GM21723 (cell line): Measurements from ENCODE around the gene CNN3.
A peak's percentile ranks its signal among the peaks of the same experiment; 100 is the strongest.

Experiments used
- ATAC-seq: cut with Tn5 transposase; IDR thresholded peaks from one replicate; pipeline ENCODE4 v1.9.1; 2021; ENCODE audit warnings: mild to moderate bottlenecking, moderate library complexity; ENCODE audit not compliant: unreplicated experiment

CNN3 gene

DNA sequence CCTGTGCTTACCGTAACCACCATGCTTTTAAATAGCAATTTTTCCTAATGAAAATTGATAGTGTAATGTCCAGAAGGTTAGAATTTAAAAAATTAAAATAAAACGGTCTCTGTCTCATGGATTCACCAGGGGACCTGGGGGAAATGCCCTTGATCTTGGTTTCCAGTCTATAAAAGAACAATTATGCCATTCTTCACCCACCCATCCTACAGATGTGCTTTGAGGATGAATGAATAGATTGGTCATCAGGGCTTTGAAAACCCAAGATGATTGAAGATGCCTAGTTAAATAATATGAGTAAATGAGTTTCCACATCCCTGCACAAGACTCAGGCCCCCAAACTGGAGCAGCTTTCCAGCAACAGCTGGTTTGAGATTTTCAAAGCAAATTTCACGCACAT lies 38.7 kb downstream of the CNN3 start:
- ATAC-seq, result no peak

DNA sequence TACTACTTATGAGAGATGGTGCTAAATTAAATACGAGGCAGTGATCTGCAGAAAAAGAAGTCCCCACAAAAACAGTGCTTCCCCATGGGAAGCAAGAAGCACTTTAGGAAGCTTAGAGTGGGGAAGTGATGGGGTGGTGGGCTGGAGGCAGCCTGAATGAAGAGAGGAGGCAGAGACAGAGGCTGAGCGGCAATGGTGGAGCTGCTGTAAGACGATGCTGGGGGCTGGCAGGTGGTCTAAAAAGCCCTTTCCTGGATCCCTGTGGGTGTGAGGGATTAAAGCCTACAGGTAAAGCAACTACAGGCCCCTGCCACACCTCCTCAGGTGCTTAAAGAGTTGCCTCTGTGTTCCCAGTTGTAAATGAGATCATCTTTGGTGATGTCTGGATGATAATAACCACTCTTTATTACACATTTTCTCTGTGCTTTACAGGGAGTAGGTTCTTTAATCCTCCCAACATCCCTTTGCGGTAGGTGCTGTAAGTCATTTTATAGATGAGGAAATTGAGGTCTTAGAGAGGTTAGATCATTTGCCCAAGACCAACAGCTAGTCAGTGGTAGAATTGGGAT lies 39.2 kb downstream of the CNN3 start:
- ATAC-seq, result no peak

DNA sequence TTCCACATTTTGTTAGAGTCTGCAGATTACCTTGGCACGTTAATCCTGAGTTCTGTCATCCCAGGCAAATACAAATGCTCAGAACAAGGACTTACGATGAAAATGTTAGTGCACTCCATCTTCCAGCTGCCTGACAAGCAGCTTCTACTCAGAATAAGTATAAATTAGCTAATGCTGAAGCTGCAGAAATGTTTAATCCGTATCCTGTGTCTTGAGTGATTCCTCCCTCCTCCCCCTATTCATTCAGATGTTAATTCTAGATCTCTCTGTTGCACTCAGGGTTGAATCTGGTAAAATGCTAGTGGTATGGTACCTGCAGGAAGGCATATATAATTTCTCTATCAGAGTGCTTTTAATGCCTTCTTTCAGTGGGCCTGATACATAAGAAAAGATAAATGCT lies 39.8 kb downstream of the CNN3 start:
- no peak for ATAC-seq

DNA sequence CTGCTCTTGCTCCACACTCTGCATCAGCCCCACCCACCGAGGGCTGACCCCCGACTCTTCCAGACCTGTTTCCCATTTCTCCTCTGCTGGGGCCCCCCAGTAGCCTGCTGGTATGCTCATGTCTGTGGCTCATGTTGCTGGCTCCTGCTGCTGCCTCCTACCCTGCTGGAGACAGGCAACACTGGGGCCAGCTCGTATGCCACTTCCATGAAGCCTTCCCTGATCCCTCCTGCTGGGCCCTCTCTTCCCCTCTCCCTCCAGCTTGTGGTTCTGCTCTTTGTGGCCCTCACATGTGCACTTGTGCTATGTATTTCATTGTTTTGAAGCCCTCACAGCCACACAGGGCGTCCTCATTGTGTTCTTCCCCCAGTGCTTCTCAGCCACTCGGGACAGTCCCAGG lies 40.5 kb downstream of the CNN3 start:
- ATAC-seq, result no peak

DNA sequence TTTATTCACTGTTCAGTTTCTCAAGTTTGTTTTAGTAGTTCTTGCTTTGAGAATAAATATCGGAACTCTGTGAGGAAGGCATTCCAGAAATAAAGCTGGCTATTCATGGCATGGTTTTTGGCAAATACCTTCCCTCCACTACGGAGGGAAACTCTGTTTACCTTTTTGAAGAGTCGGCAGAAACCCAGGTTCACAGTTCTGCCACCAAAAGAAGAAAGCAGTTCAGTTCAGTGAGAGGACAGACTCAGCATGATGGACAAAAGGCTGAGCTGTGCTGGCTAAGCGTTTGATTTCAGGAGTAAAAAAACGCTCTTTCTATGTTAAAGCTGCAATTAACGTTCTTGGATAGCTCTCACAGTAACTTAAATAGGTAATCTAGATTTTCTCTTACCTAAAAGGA lies 42.4 kb downstream of the CNN3 start:
- no peak for ATAC-seq

DNA sequence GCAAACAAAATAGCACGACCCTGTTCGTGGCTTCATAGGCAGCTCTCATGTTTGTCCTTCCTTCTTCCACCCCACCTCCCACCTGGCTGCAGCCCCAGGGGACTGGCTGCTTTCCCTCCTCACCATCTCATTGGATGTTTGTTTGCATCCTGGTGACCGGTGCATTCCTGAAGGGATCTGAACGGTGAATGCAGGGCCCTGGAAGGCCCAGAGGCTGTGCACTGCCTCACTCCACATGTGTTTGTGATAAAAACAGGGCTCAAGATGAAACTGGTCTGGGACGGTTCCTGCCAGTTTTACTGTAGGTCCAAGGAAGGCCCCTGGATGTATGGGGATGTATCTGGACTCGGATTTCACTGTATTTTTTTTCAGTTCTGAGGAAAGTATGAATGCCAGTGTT lies 42.8 kb downstream of the CNN3 start:
- ATAC-seq, result no peak

DNA sequence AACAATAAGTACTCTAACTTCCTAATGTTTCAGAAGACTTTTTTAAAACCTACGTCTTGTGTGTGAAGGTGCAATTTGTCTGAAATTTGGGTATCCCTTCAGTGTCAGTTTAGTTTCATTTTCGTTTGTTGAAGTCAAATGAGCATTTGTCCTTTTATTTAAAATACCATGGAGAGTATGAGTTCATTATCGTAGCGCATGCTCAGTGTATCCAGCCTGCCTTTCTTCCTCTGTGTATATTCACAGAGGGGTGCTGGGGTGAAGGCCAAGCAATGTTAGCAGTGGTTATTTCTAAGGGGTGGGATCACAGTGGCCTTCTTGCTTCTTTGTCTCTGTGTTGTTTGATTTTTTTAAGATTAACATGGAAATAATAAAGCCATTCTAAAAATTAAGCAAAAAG lies 43.2 kb downstream of the CNN3 start:
- ATAC-seq, result no peak

DNA sequence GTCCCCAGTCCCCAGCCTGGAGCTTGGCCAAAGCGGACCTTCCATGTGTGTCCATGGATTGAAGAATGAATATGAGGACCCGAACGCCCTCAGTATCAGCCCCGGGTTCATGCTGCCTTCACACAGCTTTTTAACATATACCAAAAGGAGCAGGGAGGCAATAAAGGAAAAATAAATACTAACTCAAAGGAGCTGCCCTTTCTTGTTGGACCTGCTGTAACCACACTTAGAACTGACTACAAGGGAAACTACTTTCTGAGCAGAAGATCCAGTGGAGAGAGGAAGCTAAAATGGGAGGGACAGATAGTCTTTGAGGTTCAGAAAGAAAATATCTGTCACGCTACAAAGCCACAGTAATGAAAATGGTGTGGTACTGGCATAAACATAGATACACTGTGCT lies 48.6 kb downstream of the CNN3 start:
- ATAC-seq, result no peak

DNA sequence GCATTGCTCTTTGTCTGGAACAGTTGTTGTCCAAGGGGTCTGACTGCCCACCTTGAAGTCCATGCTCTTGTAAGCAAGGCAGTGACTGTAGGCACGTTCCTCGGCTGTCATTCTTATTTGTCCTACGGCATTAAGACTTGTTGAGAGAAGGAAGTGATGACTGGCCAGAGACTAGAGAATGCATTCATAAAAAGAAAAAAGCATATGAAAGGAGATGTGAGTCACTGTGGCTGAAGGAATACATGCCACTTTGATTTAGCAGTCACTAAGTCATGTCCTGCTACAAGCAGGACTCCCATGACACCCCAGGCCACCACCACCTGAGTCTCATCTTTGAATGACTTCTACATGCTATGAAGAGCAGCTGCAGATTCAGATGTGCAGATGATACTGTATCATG lies 50.5 kb downstream of the CNN3 start:
- ATAC-seq, result no peak

DNA sequence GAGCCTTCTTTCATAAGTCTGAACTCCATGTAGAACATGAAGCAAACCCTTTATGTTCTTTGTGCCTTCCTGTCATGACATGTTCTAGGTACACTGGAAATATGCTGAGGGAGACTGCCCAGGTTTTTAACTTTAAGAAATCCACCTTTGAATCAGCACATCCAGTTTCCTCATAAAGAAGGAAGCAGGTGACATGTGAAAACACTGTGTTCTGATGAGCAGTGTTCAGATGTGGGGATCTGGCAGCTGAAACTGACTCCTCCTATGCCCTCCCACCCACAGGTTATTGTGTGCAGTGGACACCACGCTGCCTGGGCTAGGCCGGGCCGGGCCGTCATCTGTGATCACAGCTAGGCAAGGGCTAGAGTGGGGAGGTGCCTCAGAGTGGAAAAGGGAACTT lies 51.1 kb downstream of the CNN3 start:
- ATAC-seq, result no peak

DNA sequence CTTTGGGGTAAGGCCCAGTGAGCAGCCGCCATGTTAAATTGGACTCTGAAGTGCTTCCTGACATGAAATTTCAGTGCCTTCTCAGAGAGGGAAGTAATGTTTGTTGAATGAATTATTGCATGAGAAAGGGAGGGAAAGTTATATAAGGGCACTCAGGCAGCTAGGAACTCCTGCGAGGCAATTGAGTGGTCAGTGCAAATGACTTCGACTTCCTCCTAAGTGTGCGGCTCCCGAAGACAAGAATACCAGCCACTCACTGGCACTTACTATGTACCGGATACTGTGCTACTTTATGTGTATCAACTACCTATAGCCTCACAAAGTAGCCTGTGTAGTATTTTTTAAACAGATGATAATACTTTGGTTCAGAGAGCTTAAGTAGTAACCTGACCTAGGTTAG lies 52.5 kb downstream of the CNN3 start:
- ATAC-seq, result no peak

DNA sequence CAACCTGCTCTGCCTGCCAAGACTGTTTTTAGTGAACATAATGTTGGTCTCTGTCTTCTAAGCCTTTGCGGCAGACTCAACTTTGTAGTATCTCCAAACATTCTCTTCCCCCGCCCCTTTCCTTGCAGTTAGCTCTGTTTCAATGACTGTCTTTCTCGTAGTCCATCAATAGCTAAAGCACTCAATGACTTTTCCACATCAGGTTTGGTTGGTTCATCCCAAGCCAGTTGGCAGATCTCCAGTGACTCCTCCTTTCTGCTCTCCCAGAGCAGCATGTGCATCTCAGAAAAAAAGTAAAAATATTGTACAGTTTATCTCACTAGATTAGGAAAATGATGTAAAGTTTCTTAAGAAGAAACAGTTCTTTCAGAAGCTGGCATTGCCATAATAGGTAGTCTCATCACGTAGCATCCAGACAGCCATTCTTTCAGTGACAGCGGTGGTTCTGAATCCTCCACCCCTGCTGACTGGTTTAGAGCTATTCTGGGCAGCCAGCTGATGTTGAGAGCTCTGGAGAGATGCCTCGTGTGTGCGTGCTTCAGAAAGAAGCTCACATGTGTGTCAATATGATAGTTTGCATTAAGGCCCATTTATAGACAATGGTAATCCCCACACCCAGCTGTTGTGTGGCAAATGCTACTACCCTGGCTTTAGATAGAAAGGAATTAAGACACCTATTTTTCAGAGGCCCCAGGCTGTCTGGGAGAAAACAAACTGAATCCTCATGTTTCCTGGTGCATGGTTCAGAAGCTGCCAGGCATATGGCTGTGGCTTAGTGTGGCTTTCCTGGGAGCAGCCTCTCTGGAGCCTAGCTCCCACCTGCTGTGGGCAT lies 53.2 kb downstream of the CNN3 start:
- peak; percentile 59 for ATAC-seq

DNA sequence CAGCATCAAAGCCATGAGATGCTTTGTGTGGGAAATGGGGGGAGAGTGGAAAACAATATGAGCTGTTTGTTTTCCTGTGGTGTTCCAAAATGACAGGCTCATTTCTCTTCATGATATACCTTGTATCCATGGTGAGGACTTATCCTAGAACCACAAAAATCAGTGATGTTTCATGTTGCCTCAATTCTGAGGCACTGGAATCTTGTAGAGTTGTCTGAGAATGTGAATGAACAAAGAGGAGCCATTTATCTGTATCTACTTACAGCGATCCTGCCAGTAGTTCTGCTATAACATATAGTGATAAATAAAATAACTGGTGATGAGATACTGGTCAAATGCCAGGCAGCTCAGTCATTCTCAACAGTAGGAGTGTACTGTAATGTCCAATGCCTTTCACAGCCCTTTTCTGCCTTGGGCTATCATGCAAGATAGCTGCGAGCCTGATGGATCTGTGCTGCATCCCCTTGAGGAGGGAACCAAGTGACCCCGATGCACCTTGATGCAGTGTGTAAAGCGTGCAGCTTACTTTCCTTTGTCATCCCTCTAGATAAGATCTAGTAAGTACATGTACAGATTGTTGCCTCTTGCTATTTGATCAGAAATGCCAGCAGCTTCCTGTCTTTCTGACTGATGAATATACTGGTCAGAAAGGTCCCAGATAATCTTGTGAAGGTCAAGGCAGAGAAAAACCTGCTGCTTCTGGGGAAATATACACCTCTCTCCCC lies 54.0 kb downstream of the CNN3 start:
- ATAC-seq, result no peak

DNA sequence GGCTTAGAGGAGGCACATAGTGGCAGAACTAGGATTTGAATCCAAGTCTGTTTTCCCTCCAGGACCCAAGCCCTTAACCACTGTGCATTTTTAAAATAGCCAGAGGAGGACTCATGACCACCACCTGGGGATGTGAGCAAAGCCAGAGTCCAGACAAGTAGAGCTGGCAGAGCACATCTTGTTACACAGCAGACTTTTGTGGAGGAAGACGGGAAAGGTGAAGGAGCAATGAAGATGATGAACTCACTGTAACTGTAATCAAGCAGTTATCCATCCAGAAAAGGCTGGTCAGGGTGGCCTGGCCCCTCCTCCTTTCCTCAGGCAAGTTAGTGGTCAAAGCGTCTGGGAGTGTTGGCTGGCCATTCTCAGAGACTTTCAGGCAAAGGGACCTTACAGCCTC lies 55.9 kb downstream of the CNN3 start:
- ATAC-seq, result no peak

DNA sequence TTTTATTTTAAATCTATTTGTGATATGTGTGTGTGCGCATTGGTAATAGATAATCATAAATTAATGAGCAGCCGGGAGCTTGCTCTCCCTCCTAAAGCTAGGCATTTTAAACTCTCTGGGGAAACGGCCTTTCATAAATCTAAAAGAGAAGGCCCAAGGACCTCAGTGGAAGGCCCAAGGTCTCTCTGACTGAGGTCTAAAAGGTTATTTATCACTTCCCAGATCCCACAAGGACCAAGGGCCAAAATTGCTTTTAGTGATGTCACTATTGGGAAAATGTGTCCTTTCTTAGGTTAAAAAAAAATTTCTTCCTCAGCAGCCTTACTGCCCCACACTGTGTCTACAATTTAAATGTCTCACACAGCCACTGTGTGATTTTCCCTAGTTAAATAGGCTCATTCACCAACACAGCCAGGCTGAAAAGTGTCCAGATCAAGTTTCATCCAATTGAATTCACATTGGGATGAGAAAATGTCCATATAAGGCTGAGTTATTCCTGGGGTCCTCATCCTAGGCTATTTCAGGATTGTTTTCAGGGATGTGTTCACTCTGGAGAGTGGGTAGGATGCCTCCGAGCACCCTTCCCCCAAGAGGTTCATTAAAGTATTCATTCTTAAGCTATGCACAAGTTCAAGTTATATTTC lies 60.6 kb downstream of the CNN3 start:
- ATAC-seq, result no peak

DNA sequence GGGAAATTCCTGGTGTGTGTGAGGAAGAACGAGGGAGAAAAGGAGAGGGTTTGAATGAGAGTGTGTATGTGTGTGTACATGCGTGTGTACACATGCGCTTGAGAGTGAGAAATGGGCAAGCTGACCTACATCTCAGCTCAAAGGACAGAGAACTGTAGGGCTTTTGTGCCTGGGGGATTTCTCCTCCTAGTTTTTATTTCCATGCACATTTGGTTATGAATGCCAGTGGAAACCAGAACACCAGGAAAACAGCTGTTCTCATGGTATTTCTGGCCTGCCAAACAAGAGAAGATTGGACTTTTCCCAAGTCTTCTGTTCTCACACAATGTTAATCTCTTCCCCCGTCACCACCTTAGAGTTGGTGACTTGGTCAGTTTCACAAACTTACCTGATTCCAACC lies 61.5 kb downstream of the CNN3 start:
- no peak for ATAC-seq

DNA sequence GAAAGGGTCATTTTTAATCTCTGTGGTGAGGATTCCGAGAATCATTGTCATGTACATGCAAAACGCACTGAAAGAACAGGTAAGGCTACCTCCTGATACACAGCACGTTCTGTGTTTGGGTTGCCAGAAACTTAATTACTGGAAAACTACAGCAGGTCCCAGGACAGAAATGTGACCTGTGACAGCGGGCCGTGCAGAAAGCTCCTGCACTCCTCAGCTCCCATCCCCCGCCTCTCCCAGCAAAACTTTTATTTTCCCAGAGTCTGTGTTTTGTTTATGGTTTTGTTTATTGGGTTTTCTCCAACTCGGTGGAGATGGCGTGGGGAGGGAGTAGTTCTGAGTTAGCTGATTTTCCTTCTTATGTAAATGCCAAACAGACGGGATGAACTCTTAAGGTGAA lies 62.1 kb downstream of the CNN3 start:
- ATAC-seq, result no peak

DNA sequence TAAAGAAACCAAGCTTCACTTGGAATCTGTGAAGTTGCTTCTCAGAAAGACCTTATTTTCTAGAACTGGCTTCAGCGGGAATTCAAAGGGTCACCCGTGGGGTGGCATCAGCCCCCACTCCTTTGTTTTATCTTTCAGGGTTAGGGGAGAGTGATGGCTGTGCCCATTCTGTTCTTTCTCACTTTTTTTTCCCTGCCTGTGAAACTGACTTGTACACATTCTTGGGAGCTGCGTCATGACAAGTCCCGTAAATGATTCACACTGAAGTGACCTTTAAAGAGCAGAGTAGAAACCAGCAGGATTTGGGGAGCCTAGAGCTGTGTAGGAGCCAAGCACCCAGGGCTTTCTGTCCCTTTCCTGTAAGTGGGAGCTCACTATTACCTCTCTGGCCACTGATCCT lies 63.0 kb downstream of the CNN3 start:
- no peak for ATAC-seq

DNA sequence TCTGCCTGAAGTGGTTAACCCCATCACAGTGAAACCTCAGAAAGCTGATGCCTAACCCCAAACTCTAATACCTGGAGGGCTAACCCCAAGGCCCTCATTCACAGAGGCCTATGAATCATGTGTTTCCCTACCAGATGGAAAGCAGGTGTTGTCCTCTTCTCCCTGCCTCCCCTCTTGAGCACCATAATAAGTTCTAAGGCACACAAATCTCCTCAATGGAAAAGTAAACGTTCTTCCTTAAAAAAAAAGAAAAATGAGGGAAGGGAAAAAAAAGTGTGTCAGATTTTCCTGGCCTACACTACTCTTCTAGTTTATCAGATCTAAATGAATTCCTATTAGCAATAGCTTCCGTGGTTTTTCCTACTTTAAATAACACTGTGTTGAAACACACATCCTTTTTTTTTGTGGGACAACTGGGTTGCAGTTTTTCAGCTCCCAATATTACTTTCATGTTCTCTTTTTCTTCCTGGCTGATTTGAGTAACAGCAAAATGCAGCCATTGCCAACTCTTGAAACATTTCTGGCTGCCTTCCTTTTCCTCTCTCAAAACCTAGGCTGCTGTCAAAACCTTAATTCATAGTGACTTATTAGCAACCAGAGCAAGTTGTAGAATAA lies 63.5 kb downstream of the CNN3 start:
- no peak for ATAC-seq

DNA sequence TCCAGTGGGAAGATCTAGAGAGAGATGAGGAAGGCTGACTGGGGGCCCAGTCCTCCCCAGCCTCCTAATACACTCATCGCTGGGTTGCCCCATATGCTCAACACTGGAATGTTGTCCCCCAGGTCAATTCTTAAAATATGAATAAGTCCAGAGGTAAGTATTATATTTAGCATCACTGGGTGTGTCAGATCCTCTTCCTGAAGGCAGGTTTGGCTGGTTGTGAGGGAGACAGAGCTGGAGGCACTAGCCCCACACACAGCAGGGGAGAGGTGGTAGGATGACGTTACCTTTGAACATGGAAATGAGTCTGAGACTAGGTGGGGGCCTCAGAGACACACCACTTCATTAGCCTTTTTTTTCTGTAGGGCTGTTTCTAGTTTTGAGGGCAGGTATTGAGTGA lies 64.2 kb downstream of the CNN3 start:
- ATAC-seq, result no peak

DNA sequence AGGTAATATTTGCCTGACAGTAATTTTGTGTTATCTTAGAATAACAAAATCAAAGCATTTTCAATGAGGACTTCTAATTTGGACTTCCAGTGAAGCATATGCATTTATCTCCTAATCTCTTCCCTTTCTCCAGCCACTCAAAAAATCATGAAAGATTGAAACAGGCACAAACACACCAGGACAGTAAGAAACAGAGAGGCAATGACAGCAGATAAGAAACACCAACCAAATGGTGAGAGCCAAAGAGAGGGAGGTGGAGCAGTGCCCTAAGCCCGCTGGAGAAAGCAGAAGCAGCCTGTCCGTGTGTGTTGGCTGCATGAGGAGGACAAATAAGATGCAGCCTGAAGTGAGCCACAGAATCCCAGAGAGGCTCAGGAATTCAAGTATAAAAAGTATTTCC lies 67.7 kb downstream of the CNN3 start:
- no peak for ATAC-seq
